Muscle of back (tissue), 11 donors: ENCODE measurements around the gene ENTPD6. TPM values are rescaled to one million over a fixed set of nuclear protein-coding genes. Genes with fewer than 3 reads are reported as not detected.
"Not testable (repeated sequence)": the region's sequence is repeated elsewhere in the genome, so short reads cannot be mapped to it uniquely, and the experiment has no call there.

ENCODE experiments used
- DNase-seq, 3 donors: peaks; one replicate each; pipeline versions ENCODE4 v3.0.0 to v3.0.0-alpha.2; 2013
- polyA plus RNA-seq, 10 donors: library from polyadenylated mRNA; unstranded; fragments of 120-200 nt; gene quantifications; one replicate each; pipeline ENCODE4 v1.2.1, GENCODE V29; 2013; ENCODE audit not compliant: insufficient read length in 10 of 10

The ENTPD6 gene
- polyA plus RNA-seq, 10 donors = 26.3 to 42.5 (median 33.8) TPM

- DNase-seq = no peak
These were observed 58.2 kb downstream of the ENTPD6 start for GRCh38 chr20:25253606-25254275.

DNA sequence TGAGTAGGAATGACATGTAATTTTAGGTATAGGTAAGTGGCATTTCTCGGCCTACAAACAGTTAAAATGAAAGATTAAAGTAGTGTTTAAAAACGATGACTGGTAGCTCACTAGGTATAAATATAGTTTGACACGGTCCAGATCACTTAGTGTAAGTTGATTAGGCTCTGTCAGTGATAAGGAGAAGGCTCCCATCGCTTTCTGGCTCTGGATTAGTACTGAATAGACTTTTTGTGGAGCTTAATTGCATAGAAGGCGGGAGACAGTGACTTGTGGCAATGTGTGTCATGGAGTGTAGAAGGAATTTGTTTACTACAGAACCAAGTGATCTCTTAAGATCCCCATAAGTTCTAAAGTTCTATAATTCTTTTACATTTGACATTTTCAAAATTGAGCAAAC, 59.1 kb downstream of the ENTPD6 start:
- no peak for DNase-seq

GRCh38 chr20:25254986-25255680, 59.6 kb downstream of the ENTPD6 start:
- no peak for DNase-seq

DNA sequence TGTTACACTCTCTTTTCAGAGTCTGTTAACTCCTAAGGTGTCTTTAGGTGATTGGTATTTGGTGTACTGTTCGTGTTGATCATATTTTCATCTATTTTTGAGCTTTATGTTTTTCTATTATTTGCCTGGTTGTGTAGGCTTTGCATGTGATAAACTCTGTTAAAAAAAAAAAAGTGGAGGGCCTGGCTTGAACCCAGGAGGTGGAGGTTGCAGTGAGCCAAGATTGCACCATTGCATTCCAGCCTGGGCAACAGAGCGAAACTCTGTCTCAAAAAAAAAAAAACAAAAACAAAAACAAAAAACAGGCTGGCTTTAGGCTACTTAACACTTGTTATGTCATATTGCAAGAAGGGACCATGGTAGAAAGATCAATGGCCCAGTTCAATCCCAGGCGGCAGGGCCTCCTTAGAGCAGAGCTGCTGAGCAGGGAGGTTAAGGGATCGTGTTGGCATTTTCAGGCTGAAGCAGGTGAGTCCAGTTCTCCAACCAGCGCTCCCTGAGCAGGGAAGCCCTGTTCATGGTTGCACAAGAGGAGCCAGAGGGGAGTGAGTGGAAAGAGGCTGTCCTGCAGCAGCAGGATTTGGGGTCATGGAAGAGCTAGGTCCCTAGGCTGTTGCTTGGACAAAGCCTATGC, 60.8 kb downstream of the ENTPD6 start:
- no peak for DNase-seq

DNA sequence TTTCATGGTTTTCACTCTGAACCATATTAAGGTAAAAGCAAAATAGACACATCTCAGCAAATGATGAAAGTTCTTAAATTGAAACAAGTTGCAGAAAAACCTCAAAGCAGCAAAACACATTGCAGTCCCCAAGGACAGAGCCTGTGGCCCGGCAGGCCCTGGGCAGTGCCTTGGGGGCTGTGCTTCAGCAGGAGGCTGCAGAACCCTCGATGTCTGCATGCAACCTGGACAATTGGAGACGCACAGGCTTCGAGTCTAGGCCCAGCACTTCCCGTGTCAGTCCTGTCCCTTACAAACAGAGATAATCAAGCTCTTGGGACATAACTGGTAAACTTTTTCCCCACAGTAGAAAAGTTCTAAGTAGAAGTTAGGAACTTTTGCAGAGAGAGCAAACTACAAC, 61.6 kb downstream of the ENTPD6 start:
- DNase-seq = no peak

DNA sequence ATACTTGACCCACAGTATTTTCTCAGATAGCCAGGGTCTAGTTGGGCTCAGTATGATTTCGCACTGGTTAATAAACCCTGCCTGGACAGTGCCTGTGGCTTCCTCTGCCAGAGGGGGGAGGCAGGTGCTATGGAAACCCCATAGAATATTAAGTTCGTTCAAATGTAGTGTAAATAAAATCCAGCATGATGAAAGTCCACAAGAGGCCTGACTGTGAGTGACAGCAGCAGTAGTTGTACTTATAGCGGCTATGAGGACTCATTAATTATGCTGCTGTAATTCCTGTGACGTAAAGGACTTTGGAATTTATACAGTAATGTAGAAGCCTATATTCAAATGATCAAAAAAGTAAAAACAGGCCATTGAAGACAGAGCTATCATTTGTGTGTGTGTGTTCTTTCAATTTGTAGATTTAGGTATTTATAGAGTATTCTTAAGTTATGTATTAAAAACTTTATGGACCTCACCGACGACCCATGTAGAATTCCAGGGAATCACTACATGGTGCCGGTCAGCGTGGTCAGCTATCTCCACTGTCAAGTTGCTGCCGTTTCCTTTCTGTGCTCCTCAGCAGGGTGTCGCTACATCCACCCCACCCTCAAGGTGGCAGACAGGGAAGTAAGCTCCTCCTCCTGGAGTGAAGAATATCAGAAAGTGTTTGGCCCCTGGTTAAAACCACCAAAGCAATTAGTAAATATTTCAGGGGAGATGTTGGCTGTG, 62.4 kb downstream of the ENTPD6 start:
- no peak for DNase-seq

DNA sequence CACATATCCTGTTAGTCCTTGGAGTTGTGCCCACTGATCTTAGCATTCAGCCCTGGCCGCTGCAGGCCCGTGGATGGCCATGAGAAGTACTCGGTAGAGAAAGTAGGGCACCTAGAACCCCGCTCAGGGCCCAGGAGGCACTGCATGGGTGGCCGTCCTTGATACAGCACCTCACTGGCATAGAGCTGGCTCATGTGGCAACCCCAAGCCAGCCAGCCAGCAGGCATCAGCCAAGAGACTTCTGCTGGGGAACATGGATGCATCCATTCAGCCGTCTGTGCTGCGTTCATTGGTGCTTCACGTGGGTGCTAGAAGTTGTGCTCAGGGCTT, 62.9 kb downstream of the ENTPD6 start:
- DNase-seq = no peak

GRCh38 chr20:25258828-25259227, 63.3 kb downstream of the ENTPD6 start:
- DNase-seq = no peak

DNA sequence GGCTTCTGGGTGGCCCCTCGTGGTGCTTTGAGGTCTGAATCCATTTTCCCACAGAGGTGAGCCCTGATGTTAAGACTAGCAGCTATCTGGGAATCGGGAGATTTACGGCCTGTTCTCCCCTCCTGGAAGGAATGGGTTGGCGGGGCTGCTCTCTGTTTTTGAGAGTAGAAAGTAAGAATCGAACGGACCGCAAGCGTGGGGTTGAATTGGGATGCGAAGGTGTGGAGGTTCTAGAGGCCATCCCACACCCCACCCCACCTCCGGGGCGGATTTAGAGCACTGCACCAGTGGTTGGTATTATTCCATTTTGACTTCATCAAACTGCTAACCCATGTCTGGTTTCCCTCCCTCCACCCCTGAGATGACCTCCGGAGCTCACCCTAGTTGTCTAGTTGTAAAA, 63.8 kb downstream of the ENTPD6 start:
- no peak for DNase-seq

GRCh38 chr20:25259788-25260254, 64.3 kb downstream of the ENTPD6 start:
- no peak for DNase-seq

DNA sequence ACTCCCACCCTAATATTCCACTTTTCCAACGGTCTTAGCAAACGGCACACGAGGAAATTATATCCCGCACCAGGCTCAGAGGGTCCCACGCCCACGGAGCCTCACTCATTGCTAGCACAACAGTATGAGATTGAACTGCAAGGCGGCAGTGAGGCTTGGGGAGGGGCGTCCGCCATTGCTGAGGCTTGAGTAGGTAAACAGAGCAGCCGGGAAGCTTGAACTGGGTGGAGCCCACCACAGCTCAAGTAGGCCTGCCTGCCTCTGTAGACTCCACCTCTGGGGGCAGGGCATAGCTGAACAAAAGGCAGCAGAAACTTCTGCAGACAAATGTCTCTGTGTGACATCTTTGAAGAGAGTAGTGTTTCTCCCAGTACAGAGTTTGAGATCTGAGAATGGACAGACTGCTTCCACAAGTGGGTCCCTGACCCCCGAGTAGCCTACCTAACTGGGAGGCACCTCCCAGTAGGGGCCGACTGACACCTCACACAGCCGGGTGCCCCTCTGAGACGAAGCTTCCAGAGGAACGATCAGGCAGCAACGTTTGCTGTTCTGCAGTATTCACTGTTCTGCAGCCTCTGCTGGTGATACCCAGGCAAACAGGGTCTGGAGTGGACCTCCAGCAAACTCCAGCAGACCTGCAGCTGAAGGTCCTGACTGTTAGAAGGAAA, 65.4 kb downstream of the ENTPD6 start:
- not testable (repeated sequence) for DNase-seq

DNA sequence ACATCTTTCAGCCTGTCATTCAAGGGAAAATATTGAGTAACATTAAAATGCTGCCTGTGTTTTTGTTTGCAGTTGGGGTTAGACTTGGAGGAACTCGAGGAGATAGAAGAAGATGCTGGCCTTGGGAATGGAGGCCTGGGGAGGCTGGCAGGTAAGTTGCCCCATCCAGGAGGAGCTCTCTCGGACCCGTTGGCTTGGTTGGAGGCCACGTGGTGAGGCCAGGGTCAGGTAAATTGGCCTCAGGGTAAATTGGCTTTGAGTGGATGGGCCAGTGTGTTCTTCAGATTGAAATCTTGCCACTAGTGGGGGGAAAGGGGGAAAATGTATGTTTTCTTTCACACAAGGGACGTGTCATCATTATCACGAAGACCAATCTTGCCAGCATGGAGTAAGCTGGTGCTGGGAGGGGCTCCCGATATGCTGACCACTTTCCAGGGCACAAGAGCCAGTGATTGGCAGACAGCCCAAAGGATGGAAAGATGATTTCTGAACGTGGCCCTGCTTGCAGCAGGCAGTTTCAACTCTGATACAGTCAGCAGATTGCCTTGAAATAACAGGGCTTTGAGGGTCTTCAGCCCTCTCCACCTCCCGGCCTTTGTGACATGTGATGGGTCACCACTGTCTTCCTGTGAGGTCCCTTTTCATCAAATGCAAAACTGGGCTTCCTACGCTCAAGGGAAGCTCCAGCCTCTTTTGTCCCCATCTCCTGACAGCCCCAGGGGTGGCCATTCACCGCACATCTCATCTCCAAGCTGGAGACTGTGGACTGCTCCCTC, 73.7 kb downstream of the ENTPD6 start:
- DNase-seq = no peak

GRCh38 chr20:25269833-25270170, 74.3 kb downstream of the ENTPD6 start:
- no peak for DNase-seq

DNA sequence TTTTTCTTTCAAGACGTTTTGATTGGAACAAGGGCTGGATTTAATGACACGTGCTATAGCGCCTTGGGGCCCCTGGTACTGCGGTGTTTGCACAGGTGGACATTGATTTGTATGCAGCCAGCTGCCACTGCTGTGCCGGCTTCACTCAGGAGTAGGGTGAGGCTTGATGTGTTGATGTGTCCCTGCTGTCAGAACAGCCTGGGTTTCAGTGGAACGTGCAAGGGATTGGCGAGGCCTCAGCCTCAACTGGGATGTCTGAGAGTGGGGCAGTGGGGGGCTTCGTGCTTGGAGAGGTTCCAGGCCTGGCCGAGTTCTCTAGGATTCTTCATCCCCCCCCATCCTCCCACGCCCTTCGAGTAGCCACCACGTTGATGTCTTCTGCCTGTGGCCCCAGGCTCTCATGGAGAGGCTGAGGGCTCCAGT, 75.3 kb downstream of the ENTPD6 start:
- DNase-seq = no peak

- DNase-seq = no peak
These were observed 76.1 kb downstream of the ENTPD6 start for GRCh38 chr20:25271486-25272222.

GRCh38 chr20:25272223-25273000, 76.9 kb downstream of the ENTPD6 start:
- no peak for DNase-seq

GRCh38 chr20:25273046-25273445, 77.5 kb downstream of the ENTPD6 start:
- no peak for DNase-seq

- DNase-seq = no peak
These were observed 78.2 kb downstream of the ENTPD6 start for GRCh38 chr20:25273541-25274358.

DNA sequence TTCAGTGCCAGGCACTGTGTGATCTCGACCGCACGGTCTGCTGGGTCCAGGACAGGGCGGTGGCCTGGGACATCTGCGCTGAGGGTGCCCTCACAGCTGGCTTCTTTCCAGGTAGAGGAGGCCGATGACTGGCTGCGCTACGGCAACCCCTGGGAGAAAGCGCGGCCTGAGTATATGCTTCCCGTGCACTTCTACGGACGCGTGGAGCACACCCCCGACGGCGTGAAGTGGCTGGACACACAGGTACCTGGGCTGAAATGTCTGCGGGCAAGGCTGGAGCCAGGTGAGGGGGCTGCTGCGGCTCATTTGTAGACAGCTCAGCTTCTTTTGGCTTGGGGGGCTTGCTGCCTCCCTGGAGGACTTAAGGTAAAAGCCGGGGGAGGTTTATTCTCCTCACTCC, 79.0 kb downstream of the ENTPD6 start:
- DNase-seq = no peak
